ENCODE measurements around the gene FUBP1. TPM values are rescaled to one million over a fixed set of nuclear protein-coding genes. Genes with fewer than 3 reads are reported as not detected.

The FUBP1 gene
- total and polyA plus RNA-seq, 4 donors = 18.3 to 142 (median 78.9) TPM

DNA sequence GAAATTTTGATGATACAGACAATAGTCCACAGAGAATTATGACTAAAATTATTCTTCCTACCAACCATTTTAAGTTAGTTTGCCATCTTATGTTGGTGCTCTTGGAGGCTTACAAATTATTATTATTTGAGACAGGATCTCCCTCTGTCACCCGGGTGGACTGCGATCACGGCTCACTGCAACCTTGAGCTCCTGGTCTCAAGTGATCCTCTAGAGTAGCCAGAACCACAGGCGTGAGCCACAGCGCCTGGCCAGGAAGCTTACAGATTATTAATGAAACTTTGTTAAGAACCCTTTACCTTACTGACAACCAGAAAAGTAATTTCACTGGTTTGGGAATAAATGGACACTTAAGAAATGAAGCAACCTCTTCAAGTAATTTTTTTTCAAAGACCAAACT lies 17.9 kb upstream of the FUBP1 start:
- WGBS, 2 donors = 96 to 97% methylated on average over 5 of the region's 5 CpGs
- no peak overlapping the region for H3K4me3 ChIP-seq (ENCODE audit: low read length in 2 of 2)
- no peaks in the 10 kb centered on the region for H3K27me3 ChIP-seq (ENCODE audit: control insufficient read depth in 1 of 2, insufficient read depth in 2 of 2, low read length in 1 of 2)
- H3K9me3 ChIP-seq (ENCODE audit: control insufficient read depth, low read length) = no peaks in the 10 kb centered on the region
- no peak for DNase-seq
- H3K27ac ChIP-seq (ENCODE audit: low read depth in 1 of 2, low read length in 2 of 2) = no peak overlapping the region
- intact Hi-C loops (cut with DNase I) = no loop called here
- H3K4me1 ChIP-seq (ENCODE audit: control insufficient read depth in 1 of 2, insufficient read depth in 2 of 2, low read length in 2 of 2) = peaks cover 0 to 2% of the 10 kb centered on the region in 2 donors
- no peak for ATAC-seq (ENCODE audit: low FRiP score)
- no peaks in the 10 kb centered on the region for H3K36me3 ChIP-seq (ENCODE audit: control insufficient read depth in 1 of 2, insufficient read depth in 2 of 2, low read length in 1 of 2)

DNA sequence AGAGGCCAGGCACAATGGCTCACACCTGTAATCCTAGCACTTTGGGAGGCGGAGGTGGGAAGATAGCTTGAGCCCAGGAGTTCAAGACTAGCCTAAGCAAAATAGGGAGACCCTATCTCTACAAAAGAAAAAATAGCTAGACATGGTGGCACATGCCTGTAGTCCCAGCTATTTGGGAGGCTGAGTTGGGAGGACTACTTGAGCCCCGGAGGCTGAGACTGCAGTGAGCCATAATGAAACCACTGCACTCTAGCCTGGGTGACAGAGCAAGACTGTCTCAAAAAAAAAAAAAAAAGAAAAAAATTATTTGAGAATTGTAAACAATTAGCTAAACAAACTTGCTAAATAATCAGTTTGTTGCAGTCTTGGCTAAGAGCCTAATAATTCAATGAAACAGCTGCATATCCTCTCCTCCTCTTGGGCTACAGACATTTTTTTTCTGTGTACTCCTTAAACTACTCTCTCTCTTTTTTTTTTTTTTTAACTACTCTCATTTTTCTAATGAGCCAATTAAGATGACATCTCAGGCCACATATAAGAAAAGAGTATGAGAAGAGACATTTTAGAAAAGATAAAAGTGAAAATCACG lies 15.3 kb upstream of the FUBP1 start:
- DNase-seq (no peak), ATAC-seq (ENCODE audit: low FRiP score) (no peak)
- Histone ChIP-seq H3K9me3 (ENCODE audit: control insufficient read depth, low read length) (no peaks in the 10 kb centered on the region), H3K4me3 (ENCODE audit: low read length in 2 of 2) (no peak overlapping the region), H3K4me1 (ENCODE audit: control insufficient read depth in 1 of 2, insufficient read depth in 2 of 2, low read length in 2 of 2) (peaks cover 0 to 2% of the 10 kb centered on the region in 2 donors), H3K27me3 (ENCODE audit: control insufficient read depth in 1 of 2, insufficient read depth in 2 of 2, low read length in 1 of 2) (no peaks in the 10 kb centered on the region), H3K36me3 (ENCODE audit: control insufficient read depth in 1 of 2, insufficient read depth in 2 of 2, low read length in 1 of 2) (no peaks in the 10 kb centered on the region), H3K27ac (ENCODE audit: low read depth in 1 of 2, low read length in 2 of 2) (no peak overlapping the region)
- intact Hi-C loops (cut with DNase I) = no loop called here
- WGBS, 2 donors = 91 to 94% methylated on average over 3 of the region's 3 CpGs

DNA sequence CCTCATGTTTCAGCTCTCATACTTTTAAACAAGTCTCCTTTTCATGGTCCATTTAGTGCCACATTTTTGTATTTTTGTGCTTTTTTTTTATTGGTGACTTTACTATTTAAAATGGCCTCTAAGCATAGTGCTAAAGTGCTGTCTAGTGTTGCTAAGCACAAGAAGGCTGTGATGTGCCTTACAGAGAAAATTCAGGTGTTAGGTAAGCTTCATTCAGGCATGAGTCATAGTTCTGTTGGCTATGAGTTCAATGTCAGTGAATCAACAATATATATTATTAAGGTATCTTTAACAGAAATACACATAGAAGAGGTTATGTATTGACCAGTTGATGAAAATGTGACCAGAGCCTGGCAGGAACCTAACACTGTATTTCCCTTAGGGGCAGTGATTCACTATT lies 12.8 kb upstream of the FUBP1 start:
- Histone ChIP-seq H3K4me3 (ENCODE audit: low read length in 2 of 2) (no peak overlapping the region), H3K36me3 (ENCODE audit: control insufficient read depth in 1 of 2, insufficient read depth in 2 of 2, low read length in 1 of 2) (no peaks in the 10 kb centered on the region), H3K27me3 (ENCODE audit: control insufficient read depth in 1 of 2, insufficient read depth in 2 of 2, low read length in 1 of 2) (no peaks in the 10 kb centered on the region), H3K9me3 (ENCODE audit: control insufficient read depth, low read length) (no peaks in the 10 kb centered on the region), H3K27ac (ENCODE audit: low read depth in 1 of 2, low read length in 2 of 2) (no peak overlapping the region), H3K4me1 (ENCODE audit: control insufficient read depth in 1 of 2, insufficient read depth in 2 of 2, low read length in 2 of 2) (peaks cover 0 to 2% of the 10 kb centered on the region in 2 donors)
- ATAC-seq (ENCODE audit: low FRiP score) = no peak
- DNase-seq = no peak
- intact Hi-C loops (cut with DNase I) = no loop called here

DNA sequence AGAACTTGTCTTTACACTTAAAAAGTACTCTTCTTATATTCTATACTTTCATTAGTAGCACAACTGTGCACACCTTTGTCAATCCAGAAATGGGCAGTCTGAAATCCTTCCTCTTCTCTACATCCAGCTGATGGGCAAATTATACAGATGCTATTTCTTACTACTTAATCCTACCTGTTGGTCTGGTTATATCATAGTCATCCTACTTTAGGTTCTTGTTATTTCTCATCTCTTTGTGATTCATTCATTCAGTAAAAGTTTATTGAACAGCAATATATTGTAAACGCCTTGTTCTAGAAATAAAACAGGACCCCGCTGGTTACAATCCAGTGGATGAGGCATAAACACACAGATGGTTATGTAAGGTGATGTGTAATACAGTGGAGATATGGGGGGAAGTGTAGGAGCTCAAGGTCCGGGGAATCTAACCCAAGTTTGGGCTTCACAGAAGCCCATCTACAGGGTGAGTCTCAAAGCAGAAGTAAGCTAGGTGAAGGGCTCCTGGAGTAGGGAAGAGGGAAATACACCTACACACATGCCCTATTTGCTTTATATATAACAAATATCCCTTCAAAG lies 11.8 kb upstream of the FUBP1 start:
- intact Hi-C loops (cut with DNase I) = no loop called here
- DNase-seq (no peak), ATAC-seq (ENCODE audit: low FRiP score) (no peak)
- no peaks in the 10 kb centered on the region for H3K9me3 ChIP-seq (ENCODE audit: control insufficient read depth, low read length)
- no peak overlapping the region for H3K4me3 ChIP-seq (ENCODE audit: low read length in 2 of 2)
- peaks cover 0 to 2% of the 10 kb centered on the region in 2 donors for H3K4me1 ChIP-seq (ENCODE audit: control insufficient read depth in 1 of 2, insufficient read depth in 2 of 2, low read length in 2 of 2)
- no peak overlapping the region for H3K27ac ChIP-seq (ENCODE audit: low read depth in 1 of 2, low read length in 2 of 2)
- no peaks in the 10 kb centered on the region for H3K36me3 ChIP-seq (ENCODE audit: control insufficient read depth in 1 of 2, insufficient read depth in 2 of 2, low read length in 1 of 2)
- H3K27me3 ChIP-seq (ENCODE audit: control insufficient read depth in 1 of 2, insufficient read depth in 2 of 2, low read length in 1 of 2) = no peaks in the 10 kb centered on the region
- WGBS, 2 donors = 88 to 94% methylated on average over 3 of the region's 3 CpGs

DNA sequence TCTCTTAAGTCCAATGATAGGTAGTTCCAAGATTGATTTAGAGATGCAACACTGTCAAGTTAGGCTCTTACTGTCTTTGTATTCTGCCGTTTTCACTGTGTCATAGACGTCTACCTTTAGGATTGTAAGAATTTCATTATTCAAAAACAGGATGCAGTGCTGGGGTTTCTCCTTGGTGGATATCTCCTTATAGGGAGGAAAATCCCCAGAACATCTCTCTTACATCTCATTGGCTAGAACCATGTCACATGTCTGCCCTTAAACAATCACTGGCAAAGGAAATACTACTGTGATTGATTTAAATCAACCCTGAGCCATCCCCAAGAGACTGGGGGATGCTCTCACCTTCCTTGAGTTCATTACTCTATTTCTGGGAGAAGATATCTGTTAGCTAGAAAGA lies 10.9 kb upstream of the FUBP1 start:
- H3K4me1 ChIP-seq (ENCODE audit: control insufficient read depth in 1 of 2, insufficient read depth in 2 of 2, low read length in 2 of 2) = peaks cover 0 to 2% of the 10 kb centered on the region in 2 donors
- H3K9me3 ChIP-seq (ENCODE audit: control insufficient read depth, low read length) = no peaks in the 10 kb centered on the region
- intact Hi-C loops (cut with DNase I) = no loop called here
- DNase-seq = no peak
- 84 to 85% methylated on average over 2 of the region's 2 CpGs for WGBS, 2 donors
- H3K27me3 ChIP-seq (ENCODE audit: control insufficient read depth in 1 of 2, insufficient read depth in 2 of 2, low read length in 1 of 2) = no peaks in the 10 kb centered on the region
- H3K4me3 ChIP-seq (ENCODE audit: low read length in 2 of 2) = no peak overlapping the region
- H3K36me3 ChIP-seq (ENCODE audit: control insufficient read depth in 1 of 2, insufficient read depth in 2 of 2, low read length in 1 of 2) = no peaks in the 10 kb centered on the region
- no peak for ATAC-seq (ENCODE audit: low FRiP score)
- H3K27ac ChIP-seq (ENCODE audit: low read depth in 1 of 2, low read length in 2 of 2) = no peak overlapping the region

DNA sequence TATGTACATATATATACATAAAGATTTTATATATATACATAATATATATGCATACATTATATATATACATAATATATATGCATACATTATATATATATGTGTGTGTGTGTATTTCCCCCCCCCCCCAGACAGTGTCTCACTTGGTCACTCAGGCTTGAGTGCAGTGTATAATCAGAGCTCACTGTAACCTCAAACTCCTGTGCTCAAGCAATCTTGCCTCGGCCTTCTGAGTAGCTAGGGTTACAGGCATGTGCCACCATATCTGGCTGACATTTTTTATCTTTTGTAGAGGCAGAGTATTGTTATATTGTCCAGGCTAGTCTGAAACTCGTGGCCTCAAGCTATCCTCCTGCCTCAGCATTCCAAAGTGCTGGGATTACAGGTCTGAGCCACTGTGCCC lies 9.0 kb upstream of the FUBP1 start:
- DNase-seq = no peak
- intact Hi-C loops (cut with DNase I) = no loop called here
- no peaks in the 10 kb centered on the region for H3K36me3 ChIP-seq (ENCODE audit: control insufficient read depth in 1 of 2, insufficient read depth in 2 of 2, low read length in 1 of 2)
- H3K27ac ChIP-seq (ENCODE audit: low read depth in 1 of 2, low read length in 2 of 2) = no peak overlapping the region
- no peak overlapping the region for H3K4me3 ChIP-seq (ENCODE audit: low read length in 2 of 2)
- 75 to 79% methylated on average over 2 of the region's 2 CpGs for WGBS, 2 donors
- no peaks in the 10 kb centered on the region for H3K9me3 ChIP-seq (ENCODE audit: control insufficient read depth, low read length)
- H3K27me3 ChIP-seq (ENCODE audit: control insufficient read depth in 1 of 2, insufficient read depth in 2 of 2, low read length in 1 of 2) = no peaks in the 10 kb centered on the region
- peaks cover 0 to under 1% of the 10 kb centered on the region in 2 donors for H3K4me1 ChIP-seq (ENCODE audit: control insufficient read depth in 1 of 2, insufficient read depth in 2 of 2, low read length in 2 of 2)
- no peak for ATAC-seq (ENCODE audit: low FRiP score)

DNA sequence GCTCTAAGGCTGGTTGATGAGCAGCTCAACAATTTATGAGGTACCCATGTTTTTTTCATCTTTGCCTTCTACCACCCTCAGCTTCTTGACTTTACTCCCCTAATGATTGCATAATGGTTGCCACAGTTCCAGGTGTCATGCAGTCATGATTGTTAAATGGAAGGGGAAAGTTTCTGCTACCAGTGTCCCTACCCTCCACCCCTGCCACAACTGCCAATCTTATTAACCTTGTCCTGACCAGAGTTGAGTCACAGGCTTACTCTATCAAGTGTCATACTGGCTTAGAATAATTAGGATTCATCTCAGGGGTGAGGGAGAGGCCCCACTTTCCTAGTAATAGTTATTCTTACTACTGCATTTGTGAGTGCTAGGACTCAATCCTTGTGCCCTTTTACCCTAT lies 7.9 kb upstream of the FUBP1 start:
- Histone ChIP-seq H3K36me3 (ENCODE audit: control insufficient read depth in 1 of 2, insufficient read depth in 2 of 2, low read length in 1 of 2) (no peaks in the 10 kb centered on the region), H3K4me3 (ENCODE audit: low read length in 2 of 2) (no peak overlapping the region), H3K27ac (ENCODE audit: low read depth in 1 of 2, low read length in 2 of 2) (no peak overlapping the region), H3K4me1 (ENCODE audit: control insufficient read depth in 1 of 2, insufficient read depth in 2 of 2, low read length in 2 of 2) (no peaks in the 10 kb centered on the region), H3K27me3 (ENCODE audit: control insufficient read depth in 1 of 2, insufficient read depth in 2 of 2, low read length in 1 of 2) (no peaks in the 10 kb centered on the region), H3K9me3 (ENCODE audit: control insufficient read depth, low read length) (no peaks in the 10 kb centered on the region)
- DNase-seq (no peak), ATAC-seq (ENCODE audit: low FRiP score) (no peak)
- intact Hi-C loops (cut with DNase I) = no loop called here

DNA sequence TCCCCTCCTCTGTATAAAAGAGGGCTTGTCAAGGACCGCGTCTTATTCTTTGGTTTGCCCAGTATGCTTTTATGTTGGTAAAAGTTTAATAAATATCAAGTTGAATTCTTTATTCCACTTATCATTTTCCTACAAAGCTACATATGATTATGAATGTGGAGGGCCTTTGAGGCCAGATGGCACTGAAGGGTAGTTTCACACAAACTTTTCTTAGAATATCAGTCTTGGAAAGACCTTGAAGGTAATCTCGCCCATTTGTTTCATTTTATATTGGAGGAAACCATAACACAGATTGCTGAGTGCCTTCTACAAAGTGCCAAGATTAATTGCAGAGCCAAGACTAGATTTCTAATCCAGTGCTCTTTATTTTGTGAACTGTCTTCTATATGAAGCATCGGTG lies 5.8 kb upstream of the FUBP1 start:
- DNase-seq = no peak
- 75 to 79% methylated on average over 4 of the region's 4 CpGs for WGBS, 2 donors
- H3K9me3 ChIP-seq (ENCODE audit: control insufficient read depth, low read length) = no peaks in the 10 kb centered on the region
- H3K4me1 ChIP-seq (ENCODE audit: control insufficient read depth in 1 of 2, insufficient read depth in 2 of 2, low read length in 2 of 2) = no peaks in the 10 kb centered on the region
- no peak overlapping the region for H3K27ac ChIP-seq (ENCODE audit: low read depth in 1 of 2, low read length in 2 of 2)
- no peak overlapping the region for H3K4me3 ChIP-seq (ENCODE audit: low read length in 2 of 2)
- H3K27me3 ChIP-seq (ENCODE audit: control insufficient read depth in 1 of 2, insufficient read depth in 2 of 2, low read length in 1 of 2) = no peaks in the 10 kb centered on the region
- intact Hi-C loops (cut with DNase I) = no loop called here
- H3K36me3 ChIP-seq (ENCODE audit: control insufficient read depth in 1 of 2, insufficient read depth in 2 of 2, low read length in 1 of 2) = no peaks in the 10 kb centered on the region
- ATAC-seq (ENCODE audit: low FRiP score) = no peak

DNA sequence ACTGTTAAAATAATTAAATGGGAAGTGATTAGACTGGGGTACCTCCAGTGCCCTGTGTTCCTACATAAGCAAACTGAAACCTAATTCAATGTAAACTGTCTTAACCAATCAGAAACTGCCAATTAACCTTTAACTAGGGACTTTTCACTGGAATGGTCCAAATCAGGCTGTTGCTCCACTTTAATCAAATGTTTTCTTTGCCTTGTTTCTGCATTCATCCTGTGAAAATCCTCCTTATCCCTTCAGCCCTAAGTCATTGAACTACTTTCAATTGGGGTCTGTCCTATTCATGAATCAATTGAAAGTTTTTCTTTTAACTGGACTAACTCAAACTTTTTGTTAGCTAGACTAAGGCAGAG lies 5.1 kb upstream of the FUBP1 start:
- intact Hi-C loops (cut with DNase I) = no loop called here
- no peaks in the 10 kb centered on the region for H3K36me3 ChIP-seq (ENCODE audit: control insufficient read depth in 1 of 2, insufficient read depth in 2 of 2, low read length in 1 of 2)
- no peaks in the 10 kb centered on the region for H3K27me3 ChIP-seq (ENCODE audit: control insufficient read depth in 1 of 2, insufficient read depth in 2 of 2, low read length in 1 of 2)
- H3K27ac ChIP-seq (ENCODE audit: low read depth in 1 of 2, low read length in 2 of 2) = peak overlapping the region in 1 of 2 donors; percentile 14
- H3K4me1 ChIP-seq (ENCODE audit: control insufficient read depth in 1 of 2, insufficient read depth in 2 of 2, low read length in 2 of 2) = no peaks in the 10 kb centered on the region
- no peaks in the 10 kb centered on the region for H3K9me3 ChIP-seq (ENCODE audit: control insufficient read depth, low read length)
- ATAC-seq (ENCODE audit: low FRiP score) (no peak), DNase-seq (no peak)
- no peak overlapping the region for H3K4me3 ChIP-seq (ENCODE audit: low read length in 2 of 2)

All from aorta (tissue), 5 donors.